Stimulated activated CD4-positive, alpha-beta T cell treated with anti-CD3 and anti-CD28 coated beads, Interleukin-2, amount 100 ng/mL, for 24 hours (primary cell): ENCODE measurements around the gene KRTAP16-1.

Experiments used
- DNase-seq, 2 donors: peaks; one replicate each; pipeline ENCODE4 v3.0.0-alpha.2; 2020

The KRTAP16-1 gene

DNA sequence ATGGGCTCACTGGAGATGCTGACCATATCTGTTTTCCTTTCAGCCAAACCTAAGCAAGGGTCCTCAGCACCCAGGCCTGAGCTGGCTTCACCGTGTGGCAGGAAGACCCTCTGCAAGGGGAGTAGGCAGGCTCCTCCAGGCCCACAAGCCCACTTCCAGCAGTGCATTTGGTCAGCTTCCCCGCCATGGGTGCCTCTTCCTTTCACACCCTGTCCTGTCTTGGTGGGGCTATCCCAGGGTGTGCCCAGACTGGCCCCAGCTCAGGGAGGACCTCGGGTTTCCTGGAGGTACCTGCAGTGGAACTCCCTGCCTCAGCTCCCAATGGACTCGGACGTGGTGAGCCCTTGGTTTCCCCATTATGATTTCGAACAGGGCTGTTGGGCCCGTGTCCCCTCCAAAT, 19.1 kb upstream of the KRTAP16-1 start:
- no peak for DNase-seq

DNA sequence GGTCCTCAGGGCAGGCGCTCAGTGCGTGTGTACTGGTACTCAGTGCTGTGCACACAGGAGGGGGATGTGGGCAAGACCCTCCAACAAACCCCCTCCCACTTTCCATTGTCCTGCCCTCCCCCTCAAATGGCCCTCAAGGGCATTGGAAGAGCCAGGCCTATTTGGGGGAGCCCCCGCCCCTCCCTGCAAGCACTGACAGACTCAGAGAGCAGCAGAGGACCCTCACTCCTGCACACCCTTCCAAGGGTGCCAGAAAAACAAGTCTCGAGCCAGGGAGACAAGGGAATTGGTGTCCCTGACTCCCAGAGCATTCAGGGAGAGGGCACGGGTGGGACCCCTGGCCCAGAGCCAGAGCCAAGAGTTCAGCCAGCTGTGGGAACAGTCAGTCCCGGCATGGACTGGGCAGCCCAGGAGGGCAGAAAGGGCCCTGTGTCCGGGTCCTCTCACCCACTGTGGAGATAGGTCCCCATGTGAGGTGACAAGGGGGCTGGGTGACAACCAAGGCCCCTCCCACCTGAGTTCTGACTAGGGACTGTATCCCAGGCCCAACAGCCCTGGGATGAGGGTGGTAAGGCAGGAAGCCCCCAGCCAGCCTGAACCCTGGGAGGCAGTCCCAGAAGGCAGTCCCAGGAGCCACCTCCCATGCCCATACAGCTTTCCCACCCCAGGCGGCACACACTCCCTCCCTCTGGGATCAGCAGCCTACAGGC, 18.5 kb upstream of the KRTAP16-1 start:
- DNase-seq, result no peak

GRCh38 chr17:41326173-41327145, 17.4 kb upstream of the KRTAP16-1 start:
- no peak for DNase-seq

DNA sequence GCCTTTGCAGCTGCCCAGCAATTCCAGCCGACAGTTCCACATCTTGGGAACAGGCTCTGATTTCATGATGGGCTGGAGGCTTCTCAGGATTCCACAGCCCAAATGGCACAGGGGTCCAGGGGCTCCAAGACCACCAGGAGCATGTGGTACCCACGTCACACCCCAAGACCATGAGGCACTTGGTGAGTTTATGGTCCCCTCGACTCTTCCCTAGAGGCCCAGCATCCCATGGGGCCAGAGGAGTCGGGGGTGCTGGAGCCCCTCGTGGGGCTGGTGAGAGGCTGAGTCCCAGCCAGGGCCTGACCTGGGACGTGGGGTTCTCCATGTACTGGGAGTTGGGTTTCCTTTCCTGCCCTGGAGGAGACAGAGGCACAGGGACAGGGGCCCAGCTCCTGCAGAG, 16.5 kb upstream of the KRTAP16-1 start:
- no peak for DNase-seq

GRCh38 chr17:41325126-41325525, 16.0 kb upstream of the KRTAP16-1 start:
- DNase-seq, result no peak

DNA sequence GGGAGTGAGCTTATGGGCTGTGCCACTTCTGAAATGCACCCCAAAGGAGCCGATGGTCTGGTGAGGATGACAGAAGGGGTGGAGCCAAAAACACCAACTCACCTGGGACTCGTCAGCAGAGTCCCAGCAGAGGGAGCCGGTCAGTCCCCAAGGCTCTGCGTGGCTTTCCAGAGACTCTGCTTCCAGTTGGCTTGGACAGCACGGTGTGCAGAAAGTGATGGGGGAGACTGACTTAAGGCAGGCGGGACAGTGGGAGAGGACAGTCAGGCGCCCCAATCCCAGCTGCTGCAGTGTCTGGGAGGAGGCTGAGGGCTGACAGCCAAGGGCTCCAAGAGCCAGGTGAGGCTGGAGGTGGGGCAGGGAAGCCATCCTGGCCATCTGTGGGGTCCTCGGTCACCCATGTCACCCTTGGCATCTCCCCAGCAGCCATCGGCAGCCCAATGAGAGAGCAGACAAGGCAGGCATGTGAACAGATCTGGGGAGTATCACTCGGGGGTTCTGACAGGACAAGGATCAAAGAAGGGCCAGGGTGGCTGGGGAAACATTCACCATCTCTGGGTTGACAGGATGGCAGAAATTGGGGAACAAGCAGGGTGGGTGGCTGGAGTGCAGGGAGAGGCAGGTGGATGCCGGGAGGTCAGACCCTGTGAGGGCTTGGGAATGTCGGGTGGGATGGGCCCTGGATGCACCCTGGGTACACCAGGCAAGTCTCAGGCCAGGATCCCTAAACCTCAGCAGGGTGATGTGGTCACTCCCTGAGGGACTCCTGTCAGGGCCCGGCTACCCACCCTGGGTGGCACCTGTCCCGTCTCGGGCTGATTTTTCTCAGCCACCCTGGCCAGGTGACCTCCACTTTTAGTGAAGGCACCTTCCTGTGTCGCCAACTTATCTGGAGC, 15.3 kb upstream of the KRTAP16-1 start:
- peak in 1 of 2 donors; percentile 18 for DNase-seq

- no peak for DNase-seq
These were observed 14.1 kb upstream of the KRTAP16-1 start for GRCh38 chr17:41322903-41323895.

DNA sequence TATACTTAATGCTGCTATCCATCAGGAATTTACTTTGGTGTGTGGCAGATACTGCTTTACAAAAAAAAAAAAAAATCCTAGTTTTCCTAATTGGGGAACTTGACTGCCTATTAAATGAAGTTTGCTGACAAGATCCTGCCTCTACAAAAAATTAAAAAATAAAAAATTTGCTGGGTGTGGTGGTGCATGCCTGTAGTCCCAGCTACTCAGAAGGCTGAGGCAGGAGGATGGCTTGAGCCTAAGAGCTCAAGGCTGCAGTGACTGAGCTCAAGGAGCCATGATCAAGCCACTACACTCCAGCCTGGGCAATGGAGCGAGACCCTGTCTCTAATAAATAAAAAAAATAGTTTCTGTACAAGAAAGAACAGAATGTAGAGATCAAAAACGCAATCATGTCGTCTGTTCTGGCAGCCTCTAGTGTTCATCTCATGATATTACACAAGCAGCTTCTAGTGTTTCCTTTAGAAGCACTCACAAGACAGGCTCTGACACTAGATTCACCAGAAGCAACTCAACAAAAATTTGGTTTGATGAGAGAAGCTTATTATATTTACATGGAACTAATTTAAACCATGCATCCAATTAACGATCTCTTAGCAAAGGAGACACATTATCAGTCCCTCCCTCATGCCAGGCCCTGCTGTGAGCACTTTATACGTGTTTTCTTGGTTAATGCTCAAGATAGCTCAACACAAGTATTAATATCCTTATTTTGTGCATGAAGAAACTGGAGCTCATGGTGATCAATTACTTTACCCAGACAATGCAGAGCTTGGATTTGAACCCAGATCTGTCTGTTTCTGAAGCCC, 13.2 kb upstream of the KRTAP16-1 start:
- DNase-seq, result no peak

GRCh38 chr17:41318231-41318630, 9.1 kb upstream of the KRTAP16-1 start:
- DNase-seq, result no peak

GRCh38 chr17:41315814-41316445, 6.8 kb upstream of the KRTAP16-1 start:
- DNase-seq, result no peak

DNA sequence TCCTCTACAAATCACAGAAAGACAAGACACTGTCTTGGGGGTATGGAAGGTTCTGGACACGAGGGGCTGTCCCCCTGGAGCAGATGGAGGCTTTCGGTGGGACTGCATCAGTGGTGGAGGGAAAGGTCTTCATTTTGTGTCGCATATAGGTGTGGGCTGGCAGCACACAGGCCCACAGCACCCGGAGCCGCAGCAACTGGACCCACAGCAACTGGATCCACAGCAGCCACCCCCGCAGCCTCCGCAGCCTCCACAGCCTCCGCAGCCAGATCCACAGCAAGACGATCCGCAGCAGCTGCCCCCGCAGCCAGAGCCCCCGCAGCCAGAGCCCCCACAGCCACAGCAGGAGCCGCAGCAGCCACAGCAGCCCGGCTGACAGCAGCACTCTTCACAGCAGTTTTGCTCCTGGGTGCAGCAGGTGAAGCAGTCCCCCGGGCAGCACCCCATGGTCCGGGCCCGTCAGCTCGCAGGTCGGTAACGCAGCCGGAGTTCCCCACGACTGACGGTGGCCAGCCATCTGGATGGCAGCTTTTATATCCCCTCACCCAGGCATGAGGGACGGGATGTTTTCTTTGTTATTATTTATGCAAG, 6.2 kb upstream of the KRTAP16-1 start, which contains the start of gene KRTAP17-1:
TSS of gene KRTAP17-1 (minus strand) at position 507 of the 591 bp plus-strand sequence. CDS start at position 447, 60 bp downstream.
- DNase-seq, result no peak

DNA sequence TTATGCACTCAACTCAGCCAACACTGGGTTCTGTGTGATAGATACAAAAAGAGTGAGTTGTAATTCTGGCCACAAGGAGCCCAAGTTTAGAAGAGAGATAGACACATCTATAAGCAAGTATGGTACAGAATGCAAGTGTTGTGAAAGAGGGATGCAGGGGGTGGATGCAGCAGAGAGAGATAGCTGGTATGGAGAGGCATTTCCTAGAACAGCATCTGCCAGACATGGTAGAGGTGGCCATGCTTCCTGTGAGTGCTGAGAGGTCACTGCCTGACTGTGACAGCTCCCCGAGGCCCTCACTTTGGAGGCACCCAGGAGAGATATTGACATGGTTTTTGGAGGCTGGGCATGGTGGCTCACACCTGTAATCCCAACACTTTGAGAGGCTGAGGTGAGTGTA, 2.0 kb upstream of the KRTAP16-1 start:
- DNase-seq, result no peak

DNA sequence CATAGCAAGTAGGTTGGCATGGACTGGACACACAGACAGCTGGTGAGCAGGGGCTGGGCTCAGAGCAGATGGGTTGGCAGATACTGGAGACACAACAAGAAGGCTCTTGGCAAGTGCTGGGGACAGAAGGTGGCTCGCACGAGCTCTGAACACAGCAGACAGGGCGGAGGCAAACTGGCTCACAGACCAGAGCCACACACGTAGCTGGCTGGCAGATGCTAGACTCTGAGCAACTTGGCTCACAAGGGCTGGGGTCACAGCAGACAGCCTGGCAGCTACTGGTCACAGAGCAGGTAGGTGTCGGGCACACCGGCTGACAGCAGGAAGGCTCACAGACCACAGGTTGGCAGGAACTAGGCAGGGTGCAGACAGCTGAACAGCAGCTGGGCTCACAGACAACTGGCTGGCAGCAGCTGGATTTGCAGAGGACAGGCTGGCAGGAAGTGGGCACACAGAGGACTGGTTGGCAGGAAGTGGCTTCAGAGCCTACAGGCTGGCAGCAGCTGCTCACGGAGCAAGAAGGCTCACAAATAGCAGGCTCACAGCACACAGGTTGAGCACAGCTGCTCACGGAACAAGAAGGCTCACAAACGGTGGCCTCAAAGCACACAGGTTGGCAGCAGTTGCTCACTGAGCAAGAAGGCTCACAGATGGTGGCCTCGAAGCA, 725 bp downstream of the KRTAP16-1 start:
- DNase-seq, result peak; percentile 41 to 51

GRCh38 chr17:41307647-41308046, 1.5 kb downstream of the KRTAP16-1 start:
- DNase-seq, result no peak

- no peak for DNase-seq
These were observed 5.0 kb downstream of the KRTAP16-1 start for GRCh38 chr17:41304091-41304490.

GRCh38 chr17:41302981-41303380, 6.1 kb downstream of the KRTAP16-1 start:
- no peak for DNase-seq

DNA sequence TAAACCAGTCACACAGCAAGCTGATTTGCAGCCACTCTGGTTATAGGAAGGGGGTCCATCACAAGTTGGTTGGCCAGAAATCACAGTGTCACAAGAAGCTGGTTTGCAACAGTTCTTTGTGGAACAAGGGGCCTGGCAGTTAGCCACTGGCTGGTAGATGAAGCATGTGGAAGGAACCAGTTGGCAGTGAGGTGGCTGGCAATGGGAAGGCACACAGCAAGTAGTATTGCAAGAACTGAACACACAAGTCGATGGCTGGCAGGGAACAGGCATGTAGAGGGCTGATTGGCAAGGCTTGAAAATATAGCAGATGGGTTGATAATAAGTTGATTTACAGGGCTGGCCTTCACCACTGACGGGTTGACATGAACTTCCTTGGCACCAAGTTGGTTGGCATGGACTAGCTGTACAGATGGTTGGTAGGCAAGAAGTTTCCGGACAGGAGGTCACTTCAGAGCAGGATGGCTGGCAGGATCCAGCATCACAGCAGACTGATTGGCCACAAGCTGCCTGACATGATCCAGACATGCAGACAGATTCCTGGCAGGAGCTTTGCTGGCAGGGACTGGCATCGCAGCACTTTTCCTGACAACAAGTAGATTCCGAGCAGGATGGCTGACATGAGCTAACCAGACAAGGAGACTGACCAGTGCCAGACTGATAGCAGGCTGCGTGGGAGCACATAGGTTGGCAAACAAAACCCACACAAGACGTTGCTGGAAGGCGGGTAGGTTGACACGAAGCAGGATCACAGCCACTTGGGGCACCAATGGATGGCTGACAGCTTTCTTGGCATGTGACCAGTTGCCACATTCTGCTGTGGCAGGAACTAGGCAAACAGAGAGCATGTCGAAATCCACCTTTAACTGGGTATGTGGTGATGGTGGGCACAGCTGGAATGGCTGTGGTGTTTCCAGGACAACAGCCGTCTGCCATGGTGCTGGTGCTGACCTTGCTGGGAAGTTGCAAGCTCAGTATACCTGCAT, 6.9 kb downstream of the KRTAP16-1 start, which contains the start of gene KRTAP29-1:
TSS of gene KRTAP29-1 (minus strand) at position 936 of the 986 bp plus-strand sequence. CDS start at position 936, 0 bp downstream.
- DNase-seq, result no peak
